Activated CD4-positive, CD25-positive, alpha-beta regulatory T cell treated with anti-CD3 and anti-CD28 coated beads, Interleukin-2, amount 50 U/mL, for 72 hours (primary cell): ENCODE data around the gene KIF21B.

ENCODE experiments used
- DNase-seq: peaks from one replicate; pipeline ENCODE4 v3.0.0; 2021

The KIF21B gene

GRCh38 chr1:201023517-201023902, at the start of gene KIF21B:
Gene KIF21B, minus strand, starts transcription at chr1:201023714. Its CDS starts 331 bp downstream, at chr1:201023383.
- peak; percentile 90 for DNase-seq

- DNase-seq, result no peak
These were observed 49.4 kb upstream of the KIF21B start for GRCh38 chr1:201072922-201073321.

GRCh38 chr1:201072149-201072548, 48.6 kb upstream of the KIF21B start:
- DNase-seq, result no peak

GRCh38 chr1:201069636-201070035, 46.1 kb upstream of the KIF21B start:
- DNase-seq, result no peak

- DNase-seq, result no peak
These were observed 45.5 kb upstream of the KIF21B start for GRCh38 chr1:201068976-201069375.

- DNase-seq, result no peak
These were observed 43.5 kb upstream of the KIF21B start for GRCh38 chr1:201066986-201067385.

- no peak for DNase-seq
These were observed 42.2 kb upstream of the KIF21B start for GRCh38 chr1:201065686-201066085.

GRCh38 chr1:201064806-201065205, 41.3 kb upstream of the KIF21B start:
- DNase-seq, result no peak

GRCh38 chr1:201063145-201063544, 39.6 kb upstream of the KIF21B start:
- DNase-seq, result no peak

- DNase-seq, result no peak
These were observed 39.1 kb upstream of the KIF21B start for GRCh38 chr1:201062511-201063091.

GRCh38 chr1:201061886-201062285, 38.4 kb upstream of the KIF21B start:
- DNase-seq, result no peak

- no peak for DNase-seq
These were observed 37.5 kb upstream of the KIF21B start for GRCh38 chr1:201061049-201061448.

GRCh38 chr1:201060586-201060985, 37.1 kb upstream of the KIF21B start:
- DNase-seq, result no peak

GRCh38 chr1:201059871-201060555, 36.5 kb upstream of the KIF21B start:
- DNase-seq, result no peak

- no peak for DNase-seq
These were observed 35.9 kb upstream of the KIF21B start for GRCh38 chr1:201059401-201059800.

- DNase-seq, result no peak
These were observed 30.6 kb upstream of the KIF21B start for GRCh38 chr1:201054091-201054543.

GRCh38 chr1:201053155-201053860, 29.8 kb upstream of the KIF21B start:
- DNase-seq, result no peak

- no peak for DNase-seq
These were observed 27.9 kb upstream of the KIF21B start for GRCh38 chr1:201051399-201051798.

- DNase-seq, result no peak
These were observed 27.2 kb upstream of the KIF21B start for GRCh38 chr1:201050515-201051277.

- DNase-seq, result no peak
These were observed 25.8 kb upstream of the KIF21B start for GRCh38 chr1:201049248-201049831.

- DNase-seq, result no peak
These were observed 25.0 kb upstream of the KIF21B start for GRCh38 chr1:201048521-201048920.

- no peak for DNase-seq
These were observed 20.6 kb upstream of the KIF21B start for GRCh38 chr1:201044119-201044518.
